HepG2 (cell line): ENCODE results near the gene ATAD3A. TPM values are rescaled to one million over a fixed set of nuclear protein-coding genes. Genes with fewer than 3 reads are reported as not detected.

Experiments
- ARHGAP35 ChIP-seq: sonication (generic); formaldehyde crosslinking; IDR thresholded peaks from 2 replicates; pipeline ENCODE4 v1.9.0; 2022; ENCODE audit warnings: mild to moderate bottlenecking, inconsistent platforms, moderate library complexity, missing genetic modification reagents, borderline replicate concordance
- ATF7-NPFF ChIP-seq: sonication (generic); formaldehyde crosslinking; IDR thresholded peaks from 2 replicates; pipeline ENCODE4 v1.8.1; 2023; ENCODE audit warnings: mild to moderate bottlenecking, low read depth, missing genetic modification reagents, moderate library complexity
- EHMT2 ChIP-seq: fragments of 200-600 bp; sonication (generic); IDR thresholded peaks from 2 replicates; pipeline ENCODE4 v1.7.0; 2017; ENCODE audit warnings: antibody characterized with exemption, low read depth, low read length, borderline replicate concordance
- ETV6 ChIP-seq: sonication (generic); formaldehyde crosslinking; conservative IDR thresholded peaks from 2 replicates; pipeline ENCODE4 v1.4.0; 2020; ENCODE audit warnings: missing genetic modification reagents
- HOXA3 ChIP-seq: sonication (generic); formaldehyde crosslinking; IDR thresholded peaks from 2 replicates; pipeline ENCODE4 v1.5.0; 2020; ENCODE audit warnings: missing genetic modification reagents
- HOXA7 ChIP-seq: sonication (generic); formaldehyde crosslinking; IDR thresholded peaks from 2 replicates; pipeline ENCODE4 v1.8.1; 2022; ENCODE audit warnings: mild to moderate bottlenecking, missing genetic modification reagents, moderate library complexity
- KMT2A ChIP-seq: sonication (generic); formaldehyde crosslinking; IDR thresholded peaks from 2 replicates; pipeline ENCODE4 v1.4.0; 2020; ENCODE audit warnings: missing genetic modification reagents
- MBNL3 ChIP-seq: fragments of 250-450 bp; sonication (Bioruptor Pico); conservative IDR thresholded peaks from 2 replicates; pipeline ENCODE4 v1.8.0; 2022; ENCODE audit warnings: mild to moderate bottlenecking, inconsistent platforms
- NR2F2 ChIP-seq: IDR thresholded peaks from 2 replicates; pipeline ENCODE4 v1.6.1; 2012; ENCODE audit warnings: low read depth, inconsistent platforms, borderline replicate concordance
- PHF21A ChIP-seq: sonication (generic); formaldehyde crosslinking; IDR thresholded peaks from 2 replicates; pipeline ENCODE4 v1.5.0; 2020; ENCODE audit warnings: mild to moderate bottlenecking, missing genetic modification reagents
- RBFOX2 ChIP-seq: fragments of 200-400 bp; formaldehyde crosslinking; IDR thresholded peaks from 2 replicates; pipeline ENCODE4 v1.6.1; 2017; ENCODE audit warnings: low read depth, mild to moderate bottlenecking, low read length
- STAG1 ChIP-seq: sonication (generic); formaldehyde crosslinking; IDR thresholded peaks from 2 replicates; pipeline ENCODE4 v1.4.0; 2020; ENCODE audit warnings: missing genetic modification reagents
- TARDBP ChIP-seq: sonication (generic); formaldehyde crosslinking; IDR thresholded peaks from 2 replicates; pipeline ENCODE4 v1.8.0; 2022; ENCODE audit warnings: mild to moderate bottlenecking, missing genetic modification reagents
- TSC22D2 ChIP-seq: sonication (generic); formaldehyde crosslinking; IDR thresholded peaks from 2 replicates; pipeline ENCODE4 v1.5.1; 2020; ENCODE audit warnings: missing genetic modification reagents, mild to moderate bottlenecking, borderline replicate concordance
- ZFYVE20 ChIP-seq: sonication (generic); formaldehyde crosslinking; IDR thresholded peaks from 2 replicates; pipeline ENCODE4 v1.8.0; 2023; ENCODE audit warnings: low read depth, mild to moderate bottlenecking, moderate library complexity, missing genetic modification reagents, borderline replicate concordance
- ZNF205 ChIP-seq: IDR thresholded peaks from 2 replicates; pipeline ENCODE4 v1.6.1; 2018; ENCODE audit warnings: missing biosample characterization, missing genetic modification reagents
- ZNF720 ChIP-seq: sonication (generic); formaldehyde crosslinking; IDR thresholded peaks from 2 replicates; pipeline ENCODE4 v1.4.0; 2020; ENCODE audit warnings: missing genetic modification reagents
- polyA plus RNA-seq, 8 experiments: library from polyadenylated mRNA; depleted of rRNA in 3 of 8; stranded (reverse) in 7 of 8; unstranded in 1 of 8; fragments of >200 nt; fragmentation: Illumina TruSeq in 4 of 8; extraction: Trizol in 4 of 8; gene quantifications; 2 replicates each; pipeline versions ENCODE4 v1.2.1 to v1.2.3, GENCODE V29; 2011 to 2016; ENCODE audit warnings: low read depth in 4 of 8, missing spikeins in 1 of 8, mixed read lengths in 1 of 8; ENCODE audit not compliant: insufficient read depth in 1 of 8
- total RNA-seq, 5 experiments: library from RNA; depleted of rRNA; stranded (reverse); fragments of >200 nt; fragmentation: Illumina TruSeq; extraction: Trizol; gene quantifications; 2 replicates each; pipeline ENCODE4 v1.2.3, GENCODE V29; 2016; ENCODE audit warnings: low read depth in 1 of 5
- TF ChIP-seq, protein P1 (sequence below): sonication (generic); formaldehyde crosslinking; IDR thresholded peaks from 2 replicates; pipeline ENCODE4 v1.5.0; 2020; ENCODE audit warnings: mild to moderate bottlenecking, missing genetic modification reagents, borderline replicate concordance
- TF ChIP-seq, protein P2 (sequence below): IDR thresholded peaks from 2 replicates; pipeline ENCODE4 v1.6.1; 2018; ENCODE audit warnings: missing genetic modification reagents
- TF ChIP-seq, protein P3 (sequence below): sonication (generic); formaldehyde crosslinking; IDR thresholded peaks from 2 replicates; pipeline ENCODE4 v1.4.0; 2020; ENCODE audit warnings: missing genetic modification reagents, borderline replicate concordance
- TF ChIP-seq, protein P4 (sequence below): IDR thresholded peaks from 2 replicates; pipeline ENCODE4 v1.6.1; 2016
- TF ChIP-seq, protein P5 (sequence below): sonication (generic); formaldehyde crosslinking; IDR thresholded peaks from 2 replicates; pipeline ENCODE4 v1.8.0; 2022; ENCODE audit warnings: missing genetic modification reagents, mild to moderate bottlenecking, inconsistent platforms, borderline replicate concordance

The ATAD3A gene
- total and polyA plus RNA-seq, 2 of the 13 experiments (the other 11 are each of a cell fraction or from before 2014, with no cell fraction given): 10.6 to 49.0 TPM

DNA sequence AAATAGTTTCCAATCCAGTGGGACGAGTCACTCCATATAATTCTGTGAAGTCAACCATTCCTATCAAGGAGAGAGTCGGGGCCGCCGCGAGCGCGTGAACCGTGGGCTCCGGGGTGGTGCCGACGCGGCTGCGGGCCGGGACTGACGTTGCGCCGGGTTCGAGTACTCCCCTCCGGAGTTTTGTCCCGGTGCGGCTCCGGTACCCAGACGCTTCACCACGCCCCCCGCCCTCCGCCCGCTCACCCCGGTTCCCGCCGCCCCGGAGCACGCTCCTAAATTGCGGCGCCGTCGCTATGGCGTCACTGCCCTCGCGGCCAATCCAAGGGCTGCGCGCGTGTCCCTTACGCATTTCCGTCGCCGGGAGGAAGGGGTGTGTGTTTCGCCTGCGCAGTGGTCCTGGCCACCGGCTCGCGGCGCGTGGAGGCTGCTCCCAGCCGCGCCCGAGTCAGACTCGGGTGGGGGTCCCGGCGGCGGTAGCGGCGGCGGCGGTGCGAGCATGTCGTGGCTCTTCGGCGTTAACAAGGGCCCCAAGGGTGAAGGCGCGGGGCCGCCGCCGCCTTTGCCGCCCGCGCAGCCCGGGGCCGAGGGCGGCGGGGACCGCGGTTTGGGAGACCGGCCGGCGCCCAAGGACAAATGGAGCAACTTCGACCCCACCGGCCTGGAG, 40.4 kb upstream of the ATAD3A start, which contains the start of gene ATAD3B (continued):
- peak; percentile 64; the same call in 1 of the 2 replicates for TF ChIP-seq ARHGAP35
- no peak for TF ChIP-seq NR2F2
- peak; percentile 74; the same call in 1 of the 2 replicates for TF ChIP-seq KMT2A (CRISPR knock-in tag)
- no peak for TF ChIP-seq ZFYVE20 (CRISPR knock-in tag)
- TF ChIP-seq, protein P1, sequence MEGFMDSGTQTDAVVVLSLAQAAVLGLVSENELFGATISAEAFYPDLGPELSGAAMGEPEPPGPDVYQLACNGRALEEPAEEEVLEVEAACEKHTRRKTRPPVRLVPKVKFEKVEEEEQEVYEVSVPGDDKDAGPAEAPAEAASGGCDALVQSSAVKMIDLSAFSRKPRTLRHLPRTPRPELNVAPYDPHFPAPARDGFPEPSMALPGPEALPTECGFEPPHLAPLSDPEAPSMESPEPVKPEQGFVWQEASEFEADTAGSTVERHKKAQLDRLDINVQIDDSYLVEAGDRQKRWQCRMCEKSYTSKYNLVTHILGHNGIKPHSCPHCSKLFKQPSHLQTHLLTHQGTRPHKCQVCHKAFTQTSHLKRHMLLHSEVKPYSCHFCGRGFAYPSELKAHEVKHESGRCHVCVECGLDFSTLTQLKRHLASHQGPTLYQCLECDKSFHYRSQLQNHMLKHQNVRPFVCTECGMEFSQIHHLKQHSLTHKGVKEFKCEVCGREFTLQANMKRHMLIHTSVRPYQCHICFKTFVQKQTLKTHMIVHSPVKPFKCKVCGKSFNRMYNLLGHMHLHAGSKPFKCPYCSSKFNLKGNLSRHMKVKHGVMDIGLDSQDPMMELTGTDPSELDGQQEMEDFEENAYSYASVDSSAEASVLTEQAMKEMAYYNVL (CRISPR knock-in tag): peak; percentile 73; the same call in 1 of the 2 replicates
- TF ChIP-seq PHF21A (CRISPR knock-in tag): peak; percentile 56; the same call in 1 of the 2 replicates
- TF ChIP-seq HOXA7 (CRISPR knock-in tag): no peak
- 0 out of 2 replicates have a peak, but pooled peaks have one; percentile 23 for TF ChIP-seq ZNF720 (CRISPR knock-in tag)
- TF ChIP-seq ATF7-NPFF (CRISPR knock-in tag): no peak
- TF ChIP-seq EHMT2: no peak
- TF ChIP-seq TARDBP (CRISPR knock-in tag): no peak
- TF ChIP-seq TSC22D2 (CRISPR knock-in tag): peak; percentile 62; the same call in 1 of the 2 replicates
- TF ChIP-seq, protein P2, sequence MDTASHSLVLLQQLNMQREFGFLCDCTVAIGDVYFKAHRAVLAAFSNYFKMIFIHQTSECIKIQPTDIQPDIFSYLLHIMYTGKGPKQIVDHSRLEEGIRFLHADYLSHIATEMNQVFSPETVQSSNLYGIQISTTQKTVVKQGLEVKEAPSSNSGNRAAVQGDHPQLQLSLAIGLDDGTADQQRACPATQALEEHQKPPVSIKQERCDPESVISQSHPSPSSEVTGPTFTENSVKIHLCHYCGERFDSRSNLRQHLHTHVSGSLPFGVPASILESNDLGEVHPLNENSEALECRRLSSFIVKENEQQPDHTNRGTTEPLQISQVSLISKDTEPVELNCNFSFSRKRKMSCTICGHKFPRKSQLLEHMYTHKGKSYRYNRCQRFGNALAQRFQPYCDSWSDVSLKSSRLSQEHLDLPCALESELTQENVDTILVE (CRISPR knock-in tag): peak; percentile 100
- peak; percentile 84 for TF ChIP-seq RBFOX2
- no peak for TF ChIP-seq STAG1
- TF ChIP-seq, protein P3, sequence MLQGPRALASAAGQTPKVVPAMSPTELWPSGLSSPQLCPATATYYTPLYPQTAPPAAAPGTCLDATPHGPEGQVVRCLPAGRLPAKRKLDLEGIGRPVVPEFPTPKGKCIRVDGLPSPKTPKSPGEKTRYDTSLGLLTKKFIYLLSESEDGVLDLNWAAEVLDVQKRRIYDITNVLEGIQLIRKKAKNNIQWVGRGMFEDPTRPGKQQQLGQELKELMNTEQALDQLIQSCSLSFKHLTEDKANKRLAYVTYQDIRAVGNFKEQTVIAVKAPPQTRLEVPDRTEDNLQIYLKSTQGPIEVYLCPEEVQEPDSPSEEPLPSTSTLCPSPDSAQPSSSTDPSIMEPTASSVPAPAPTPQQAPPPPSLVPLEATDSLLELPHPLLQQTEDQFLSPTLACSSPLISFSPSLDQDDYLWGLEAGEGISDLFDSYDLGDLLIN: no peak
- TF ChIP-seq, protein P4, sequence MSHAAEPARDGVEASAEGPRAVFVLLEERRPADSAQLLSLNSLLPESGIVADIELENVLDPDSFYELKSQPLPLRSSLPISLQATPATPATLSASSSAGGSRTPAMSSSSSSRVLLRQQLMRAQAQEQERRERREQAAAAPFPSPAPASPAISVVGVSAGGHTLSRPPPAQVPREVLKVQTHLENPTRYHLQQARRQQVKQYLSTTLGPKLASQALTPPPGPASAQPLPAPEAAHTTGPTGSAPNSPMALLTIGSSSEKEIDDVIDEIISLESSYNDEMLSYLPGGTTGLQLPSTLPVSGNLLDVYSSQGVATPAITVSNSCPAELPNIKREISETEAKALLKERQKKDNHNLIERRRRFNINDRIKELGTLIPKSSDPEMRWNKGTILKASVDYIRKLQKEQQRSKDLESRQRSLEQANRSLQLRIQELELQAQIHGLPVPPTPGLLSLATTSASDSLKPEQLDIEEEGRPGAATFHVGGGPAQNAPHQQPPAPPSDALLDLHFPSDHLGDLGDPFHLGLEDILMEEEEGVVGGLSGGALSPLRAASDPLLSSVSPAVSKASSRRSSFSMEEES (CRISPR knock-in tag): peak; percentile 48; the same call in 1 of the 2 replicates
- no peak for TF ChIP-seq ZNF205
- no peak for TF ChIP-seq ETV6 (CRISPR knock-in tag)
- TF ChIP-seq, protein P5, sequence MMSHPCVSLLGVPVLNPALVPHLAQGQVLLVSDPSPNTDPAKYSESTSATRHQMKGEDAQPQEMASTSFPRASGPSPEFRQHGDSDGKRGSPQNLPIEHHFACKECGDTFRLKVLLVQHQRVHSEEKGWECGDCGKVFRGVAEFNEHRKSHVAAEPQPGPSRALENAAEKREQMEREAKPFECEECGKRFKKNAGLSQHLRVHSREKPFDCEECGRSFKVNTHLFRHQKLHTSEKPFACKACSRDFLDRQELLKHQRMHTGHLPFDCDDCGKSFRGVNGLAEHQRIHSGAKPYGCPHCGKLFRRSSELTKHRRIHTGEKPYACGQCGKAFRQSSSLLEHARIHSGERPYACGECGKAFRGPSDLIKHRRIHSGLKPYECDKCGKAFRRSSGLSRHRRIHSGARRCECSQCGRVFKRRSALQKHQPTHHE (CRISPR knock-in tag): no peak
- TF ChIP-seq HOXA3 (CRISPR knock-in tag): peak; percentile 99
- TF ChIP-seq MBNL3 (CRISPR knock-in tag): no peak
